ENCODE data around the gene ATP1A2.

The ATP1A2 gene

DNA sequence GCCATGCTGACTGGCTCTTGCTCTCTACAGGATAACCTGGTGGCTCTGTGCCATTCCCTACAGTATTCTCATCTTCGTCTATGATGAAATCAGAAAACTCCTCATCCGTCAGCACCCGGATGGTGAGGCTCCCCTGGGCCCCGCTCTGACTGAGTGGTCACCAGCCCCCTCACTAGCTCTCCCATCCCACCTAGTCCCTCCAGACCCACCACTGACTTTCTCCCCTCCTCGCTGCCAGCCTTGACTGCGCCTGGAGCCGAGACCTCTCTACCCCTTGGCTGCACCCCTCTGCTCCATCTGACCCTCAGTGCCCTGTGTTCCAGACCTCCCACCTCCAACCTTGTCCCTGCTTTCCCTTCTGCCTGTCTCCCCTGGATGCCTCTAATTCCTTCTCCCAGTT, 70.7 kb downstream of the ATP1A2 start:
- no peak for DNase-seq

DNA sequence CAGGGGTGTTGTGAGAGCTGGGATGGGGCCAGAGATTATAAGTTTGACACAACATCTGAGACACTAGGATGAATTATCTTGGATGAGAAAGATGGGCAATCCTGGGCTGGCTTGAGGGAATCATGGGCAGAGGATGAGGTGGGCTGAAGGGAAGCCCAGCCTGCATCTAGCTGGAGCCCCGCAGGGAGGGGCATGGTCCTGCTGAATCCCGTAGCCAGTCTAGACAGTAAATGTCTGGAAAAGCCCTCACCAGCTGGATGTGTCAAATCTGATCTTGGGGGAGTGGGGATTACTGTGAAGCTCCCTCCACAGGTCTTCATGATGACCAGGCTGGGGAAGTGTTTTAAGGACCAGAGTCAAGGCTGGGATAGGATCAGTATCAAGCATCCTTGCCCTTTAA, 71.2 kb downstream of the ATP1A2 start:
- no peak for DNase-seq

DNA sequence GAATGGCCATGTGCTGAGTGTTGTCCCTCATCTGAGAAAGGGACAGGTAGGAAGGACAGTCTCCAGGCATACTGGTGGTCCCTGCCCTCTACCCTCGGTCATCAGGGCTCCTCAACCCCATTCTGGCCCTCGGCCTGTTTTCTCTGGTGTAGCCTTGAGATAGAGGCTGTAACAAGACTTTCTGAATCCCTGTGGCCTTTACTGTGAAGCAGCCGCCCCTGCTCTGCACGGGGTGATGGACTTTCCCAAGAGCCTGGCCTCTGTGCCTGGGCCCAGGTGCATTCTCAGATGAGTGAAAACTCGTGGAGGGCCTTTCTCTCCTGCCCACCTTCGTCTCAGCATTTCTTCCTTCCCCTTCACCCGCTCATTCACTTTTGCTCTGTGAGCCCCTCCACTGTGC, 71.8 kb downstream of the ATP1A2 start:
- DNase-seq: no peak

DNA sequence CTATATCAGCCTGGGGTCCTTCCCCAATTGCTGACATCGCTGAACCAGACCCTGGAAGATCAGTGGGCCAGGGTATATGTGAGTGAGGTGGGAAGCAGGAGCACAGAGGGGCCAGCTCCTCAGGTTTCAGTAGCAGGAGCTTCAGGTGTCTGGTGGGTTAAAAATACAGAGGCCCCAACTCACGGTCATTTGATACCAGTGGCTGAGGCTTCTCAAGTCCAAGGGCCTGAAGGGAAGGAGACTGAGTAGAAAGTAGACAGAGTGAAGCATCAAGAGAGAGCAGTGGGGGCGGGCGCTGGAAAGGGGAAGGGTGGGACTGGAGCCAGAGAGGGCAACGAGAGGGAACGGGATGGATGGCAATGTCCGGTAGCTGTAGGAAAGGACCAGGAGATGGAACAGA, 72.8 kb downstream of the ATP1A2 start:
- no peak for DNase-seq

DNA sequence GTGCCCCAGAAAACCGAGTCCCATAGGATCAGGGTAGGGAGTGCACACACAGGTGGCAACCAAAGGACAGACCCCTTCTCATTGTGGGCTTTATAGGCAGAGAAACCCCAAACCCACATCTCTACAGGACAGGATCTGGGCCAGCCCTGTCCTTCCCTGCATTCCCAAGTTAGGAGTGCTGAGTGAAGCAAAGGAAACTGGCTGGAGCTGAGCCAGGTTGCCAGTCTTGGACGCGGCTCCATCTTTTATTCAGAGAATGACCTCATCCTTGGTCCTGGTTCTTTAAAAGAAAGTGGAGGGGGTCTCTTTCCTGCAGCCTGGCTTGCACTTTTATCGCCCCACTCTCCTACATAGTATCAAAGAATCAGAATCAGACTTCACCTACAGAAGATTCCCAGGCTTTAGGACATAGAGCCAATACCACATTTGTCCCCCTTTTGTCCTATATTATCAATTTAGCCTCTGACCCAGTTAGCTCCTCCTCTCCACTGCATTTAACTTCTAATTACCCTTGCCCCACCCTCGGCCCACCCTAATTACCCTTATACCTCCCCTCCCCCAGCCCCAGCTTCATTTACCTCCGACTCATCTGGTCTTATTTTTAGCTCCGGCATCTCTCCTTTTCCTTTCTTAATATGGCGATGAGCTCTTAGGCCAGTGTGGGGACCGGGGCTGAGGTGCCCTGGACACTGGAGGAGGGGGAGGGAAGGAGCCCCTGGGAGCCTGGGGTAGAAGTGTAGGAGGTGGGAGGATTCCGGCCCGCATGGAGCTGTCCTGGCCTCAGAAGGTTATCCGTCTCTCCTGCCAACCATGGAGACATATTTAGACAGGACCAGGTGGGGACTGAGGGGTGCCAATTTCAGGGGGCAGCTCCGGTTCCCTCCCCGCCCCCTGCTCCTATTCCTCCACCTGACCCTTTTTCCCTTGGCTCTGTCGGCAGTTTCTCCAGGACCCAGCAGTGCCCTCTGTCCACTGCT, 74.4 kb downstream of the ATP1A2 start, which contains the start of gene CASQ1:
CASQ1 (plus strand) TSS at position 927 of the 977 bp plus-strand sequence. CDS start 177 bp downstream, outside the sequence.
- no peak for DNase-seq

DNA sequence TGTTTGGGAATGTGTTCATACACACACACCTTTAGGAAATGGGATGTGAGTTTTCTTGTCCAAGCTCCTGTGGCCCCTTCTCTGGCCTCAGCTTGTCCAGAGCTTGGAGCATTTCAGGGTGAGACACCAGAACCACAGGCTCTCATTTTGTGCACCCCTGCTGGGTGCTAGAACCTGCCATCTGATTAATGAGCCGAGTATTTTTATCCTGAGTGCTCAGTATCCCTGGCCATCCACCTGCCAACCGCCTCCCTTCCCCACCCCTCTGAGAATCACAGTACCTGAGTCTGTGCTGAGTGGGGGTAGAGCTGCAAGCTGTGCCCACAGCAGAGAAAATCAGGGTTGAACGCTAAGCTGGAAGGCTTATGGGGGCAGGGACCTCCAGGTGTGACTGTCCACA, 76.2 kb downstream of the ATP1A2 start:
- no peak for DNase-seq

DNA sequence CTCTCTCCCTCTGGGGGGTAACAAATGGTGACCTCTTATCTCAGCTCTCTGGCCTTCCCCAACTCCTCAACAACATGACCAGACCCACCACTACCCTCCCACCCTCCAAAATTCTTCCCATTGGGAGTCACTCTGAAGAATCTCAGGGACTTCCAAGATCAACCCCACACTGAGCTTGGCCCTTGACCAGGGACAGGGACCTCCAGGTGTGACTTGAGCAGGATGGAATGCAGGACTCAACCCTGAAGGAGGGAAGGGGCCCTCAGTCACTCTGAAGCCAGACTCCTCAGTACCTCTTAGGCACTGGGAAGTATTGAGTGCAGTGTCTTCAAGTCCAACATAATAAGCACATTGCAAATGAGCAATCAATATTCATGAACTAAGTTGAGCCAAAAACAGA, 76.7 kb downstream of the ATP1A2 start:
- no peak for DNase-seq

All from activated naive CD4-positive, alpha-beta T cell treated with Interleukin-2 at 50 U/mL for 16 hours (primary cell).